ENCODE data around the gene SOX15.

Gene SOX15

GRCh38 chr17:7556627-7557026 lies 33.3 kb downstream of the SOX15 start:
- DNase-seq, result no peak

- DNase-seq, result no peak
These were observed 34.5 kb downstream of the SOX15 start for GRCh38 chr17:7555320-7555948.

- DNase-seq, result no peak
These were observed 36.5 kb downstream of the SOX15 start for GRCh38 chr17:7553356-7553755.

GRCh38 chr17:7552621-7553051 lies 37.3 kb downstream of the SOX15 start:
- DNase-seq, result no peak

- no peak for DNase-seq
These were observed 38.5 kb downstream of the SOX15 start for GRCh38 chr17:7551396-7551795.

- DNase-seq, result no peak
These were observed 39.5 kb downstream of the SOX15 start for GRCh38 chr17:7550344-7550743.

- no peak for DNase-seq
These were observed 40.4 kb downstream of the SOX15 start for GRCh38 chr17:7549401-7550055.

- no peak for DNase-seq
These were observed 41.1 kb downstream of the SOX15 start, which contains the start of gene TNFSF12 for GRCh38 chr17:7548585-7549400. TSS of gene TNFSF12 (plus strand) at chr17:7549058. CDS start at chr17:7549154, 96 bp downstream.

- no peak for DNase-seq
These were observed 45.0 kb downstream of the SOX15 start for GRCh38 chr17:7544911-7545310.

- no peak for DNase-seq
These were observed 48.7 kb downstream of the SOX15 start for GRCh38 chr17:7541074-7541621.

- no peak for DNase-seq
These were observed 50.9 kb downstream of the SOX15 start for GRCh38 chr17:7538891-7539545.
